ENCODE results near the gene NOC3L.
"Not testable (repeated sequence)": the region's sequence is repeated elsewhere in the genome, so short reads cannot be mapped to it uniquely, and the experiment has no call there.

Gene NOC3L

GRCh38 chr10:94362360-94363250 is at the start of gene NOC3L:
TSS of gene NOC3L (minus strand) at chr10:94362939. CDS start at chr10:94362838, 101 bp downstream.
- peak; percentile 94 to 95 for DNase-seq (ENCODE audit: low read depth in 2 of 2)

GRCh38 chr10:94412449-94412848 is 49.7 kb upstream of the NOC3L start:
- DNase-seq (ENCODE audit: low read depth in 2 of 2) = no peak

- no peak for DNase-seq (ENCODE audit: low read depth in 2 of 2)
Observed at GRCh38 chr10:94411304-94411703, 48.6 kb upstream of the NOC3L start.

- no peak for DNase-seq (ENCODE audit: low read depth in 2 of 2)
Observed at GRCh38 chr10:94409021-94409657, 46.4 kb upstream of the NOC3L start.

- DNase-seq (ENCODE audit: low read depth in 2 of 2) = no peak
Observed at GRCh38 chr10:94407668-94408067, 44.9 kb upstream of the NOC3L start.

GRCh38 chr10:94405406-94405805 is 42.7 kb upstream of the NOC3L start:
- no peak for DNase-seq (ENCODE audit: low read depth in 2 of 2)

- DNase-seq (ENCODE audit: low read depth in 2 of 2) = no peak
Observed at GRCh38 chr10:94403380-94404213, 40.9 kb upstream of the NOC3L start.

GRCh38 chr10:94402843-94403379 is 40.2 kb upstream of the NOC3L start:
- DNase-seq (ENCODE audit: low read depth in 2 of 2) = peak in 1 of 2 donors; percentile 4

- DNase-seq (ENCODE audit: low read depth in 2 of 2) = peak; percentile 21 to 36
Observed at GRCh38 chr10:94402204-94402842, 39.6 kb upstream of the NOC3L start, which contains the start of gene TBC1D12. TSS of gene TBC1D12 (plus strand) at chr10:94402541. CDS start at chr10:94402614, 73 bp downstream.

GRCh38 chr10:94398762-94399161 is 36.0 kb upstream of the NOC3L start:
- no peak for DNase-seq (ENCODE audit: low read depth in 2 of 2)

- no peak for DNase-seq (ENCODE audit: low read depth in 2 of 2)
Observed at GRCh38 chr10:94397549-94398370, 35.0 kb upstream of the NOC3L start.

- not testable (repeated sequence) for DNase-seq (ENCODE audit: low read depth in 2 of 2)
Observed at GRCh38 chr10:94392117-94392516, 29.4 kb upstream of the NOC3L start.

- DNase-seq (ENCODE audit: low read depth in 2 of 2) = not testable (repeated sequence)
Observed at GRCh38 chr10:94385733-94386132, 23.0 kb upstream of the NOC3L start.

GRCh38 chr10:94383530-94383929 is 20.8 kb upstream of the NOC3L start:
- DNase-seq (ENCODE audit: low read depth in 2 of 2) = no peak

GRCh38 chr10:94376865-94377264 is 14.1 kb upstream of the NOC3L start:
- no peak for DNase-seq (ENCODE audit: low read depth in 2 of 2)

- DNase-seq (ENCODE audit: low read depth in 2 of 2) = no peak
Observed at GRCh38 chr10:94375374-94375773, 12.6 kb upstream of the NOC3L start.

GRCh38 chr10:94370501-94370900 is 7.8 kb upstream of the NOC3L start:
- no peak for DNase-seq (ENCODE audit: low read depth in 2 of 2)

GRCh38 chr10:94366382-94366781 is 3.6 kb upstream of the NOC3L start:
- DNase-seq (ENCODE audit: low read depth in 2 of 2) = no peak

GRCh38 chr10:94364482-94364881 is 1.7 kb upstream of the NOC3L start:
- no peak for DNase-seq (ENCODE audit: low read depth in 2 of 2)

- no peak for DNase-seq (ENCODE audit: low read depth in 2 of 2)
Observed at GRCh38 chr10:94363251-94363565, 469 bp upstream of the NOC3L start.

Measured in stimulated activated CD8-positive, alpha-beta memory T cell treated with anti-CD3 and anti-CD28 coated beads, Interleukin-2, amount 100 ng/mL, for 48 hours (primary cell).